Keratinocyte (primary cell): ENCODE data around the gene CD40. TPM values are rescaled to one million over a fixed set of nuclear protein-coding genes. Genes with fewer than 3 reads are reported as not detected.

Experiments
- DNase-seq: peaks from one replicate; pipeline ENCODE4 v3.0.0-alpha.2; 2011; ENCODE audit warnings: low read depth, missing footprints, low spot score
- FAIRE-seq: peaks from 2 replicates; lab custom pipeline; 2011; peaks lifted over from hg19 to GRCh38; lab: Jason Lieb, UNC
- H2AFZ ChIP-seq: 2 replicates; pipeline ENCODE4 v1.6.0; 2012; ENCODE audit warnings: low read length, control low read depth, inconsistent platforms; ENCODE audit not compliant: control insufficient read depth
- H3K27ac ChIP-seq: 2 replicates; pipeline ENCODE4 v1.5.1; 2011; ENCODE audit warnings: low read length; ENCODE audit not compliant: control insufficient read depth, insufficient read depth
- H3K27me3 ChIP-seq: 3 replicates; pipeline ENCODE4 v1.6.0; 2011; ENCODE audit warnings: low read length; ENCODE audit not compliant: control insufficient read depth, insufficient read depth; ENCODE audit errors: extremely low read depth
- H3K36me3 ChIP-seq, 2 experiments: 2 replicates in 1 of 2; 3 replicates in 1 of 2; pipeline ENCODE4 v1.5.1; 2011; ENCODE audit warnings: low read length in 2 of 2, mild to moderate bottlenecking in 1 of 2; ENCODE audit not compliant: control insufficient read depth in 2 of 2, insufficient read depth in 2 of 2; ENCODE audit errors: extremely low read depth in 1 of 2
- H3K4me1 ChIP-seq: 3 replicates; pipeline ENCODE4 v1.5.1; 2011; ENCODE audit warnings: low read length; ENCODE audit not compliant: control insufficient read depth, insufficient read depth; ENCODE audit errors: extremely low read depth
- H3K4me2 ChIP-seq: 3 replicates; pipeline ENCODE4 v1.6.0; 2011; ENCODE audit warnings: low read depth, low read length; ENCODE audit not compliant: control insufficient read depth, insufficient read depth; ENCODE audit errors: extremely low read depth
- H3K4me3 ChIP-seq, 3 experiments: fragments of 200-600 bp in 1 of 3; sonication (generic) in 1 of 3; 2 replicates in 2 of 3; 3 replicates in 1 of 3; pipeline ENCODE4 v1.5.1; 2011 to 2016; ENCODE audit warnings: low read length in 3 of 3, mild to moderate bottlenecking in 3 of 3, control low read depth in 2 of 3, inconsistent platforms in 1 of 3, low read depth in 1 of 3, mixed read lengths in 1 of 3, mixed run types in 1 of 3, moderate library complexity in 1 of 3; ENCODE audit not compliant: control insufficient read depth in 2 of 3, insufficient read depth in 2 of 3; ENCODE audit errors: extremely low read depth in 1 of 3
- H3K79me2 ChIP-seq: 2 replicates; pipeline ENCODE4 v1.6.0; 2012; ENCODE audit warnings: low read length; ENCODE audit not compliant: control insufficient read depth, insufficient read depth
- H3K9ac ChIP-seq: 3 replicates; pipeline ENCODE4 v1.6.0; 2011; ENCODE audit warnings: low read length; ENCODE audit not compliant: control insufficient read depth, insufficient read depth; ENCODE audit errors: extremely low read depth
- H3K9me1 ChIP-seq: 3 replicates; pipeline ENCODE4 v1.6.0; 2011; ENCODE audit warnings: low read length; ENCODE audit not compliant: control insufficient read depth, insufficient read depth; ENCODE audit errors: extremely low read depth
- H3K9me3 ChIP-seq: 2 replicates; pipeline ENCODE4 v1.5.1; 2012; ENCODE audit warnings: low read depth, low read length; ENCODE audit not compliant: control insufficient read depth
- H4K20me1 ChIP-seq: 3 replicates; pipeline ENCODE4 v1.6.0; 2011; ENCODE audit warnings: low read length; ENCODE audit not compliant: control insufficient read depth, insufficient read depth; ENCODE audit errors: extremely low read depth
- CTCF ChIP-seq, 3 experiments: IDR thresholded peaks in 1 of 3; conservative IDR thresholded peaks in 1 of 3; optimal IDR thresholded peaks in 1 of 3; 2 replicates in 2 of 3; 3 replicates in 1 of 3; pipeline versions ENCODE3 to v1.5.1; 2011; ENCODE audit warnings: low read length in 3 of 3, mild to moderate bottlenecking in 3 of 3, moderate library complexity in 2 of 3, control low read depth in 1 of 3, inconsistent platforms in 1 of 3; ENCODE audit not compliant: insufficient read depth in 2 of 3; ENCODE audit errors: extremely low read depth in 1 of 3
- EZH2 ChIP-seq: IDR thresholded peaks from one replicate; pipeline ENCODE4 v1.6.1; 2012; ENCODE audit warnings: inconsistent platforms, mild to moderate bottlenecking, low read length, moderate library complexity
- dilution Hi-C: fragments of 300-500 bp; cut with MboI; formaldehyde crosslinking; loops from one replicate; pipeline ENCODE4 v1.7.0; 2020; ENCODE audit warnings: low sequenced_read_pairs; ENCODE audit not compliant: extremely low pct_ligation_motif_present
- polyA plus RNA-seq, 5 experiments: library from polyadenylated mRNA; depleted of rRNA in 3 of 5; stranded (reverse) in 3 of 5; stranded (forward) in 1 of 5; unstranded in 1 of 5; fragments of >200 nt; gene quantifications; 1 replicate in 1 of 5; 2 replicates in 3 of 5; 3 replicates in 1 of 5; pipeline versions ENCODE4 v1.2.1 to v1.2.3, GENCODE V29; 2011 to 2012; ENCODE audit warnings: missing spikeins in 2 of 5, low read depth in 1 of 5, low replicate concordance in 1 of 5

CD40 gene
- polyA plus RNA-seq, 1 donor (not counting 4 experiments of a cell fraction or from before 2014, with no cell fraction given), result 13.4 TPM

- Histone ChIP-seq H3K4me1 (peaks cover 22% of the 10 kb centered on the region), H3K9me1 (no peaks in the 10 kb centered on the region), H3K36me3 (no peaks in the 10 kb centered on the region), H3K27ac (no peak overlapping the region), H4K20me1 (peaks cover 9% of the 10 kb centered on the region), H3K4me3 (no peak overlapping the region), H3K27me3 (no peaks in the 10 kb centered on the region), H3K9ac (no peak overlapping the region), H3K9me3 (no peaks in the 10 kb centered on the region), H2AFZ (no peak overlapping the region), H3K79me2 (peaks cover 71% of the 10 kb centered on the region), H3K4me2 (no peak overlapping the region)
- dilution Hi-C loops, result no loop called here
- DNase-seq (no peak), FAIRE-seq (no peak)
- TF ChIP-seq EZH2, result no peak
- peak in 2 of 3 experiments; percentile 12 to 32 for TF ChIP-seq CTCF (optimal IDR thresholded peaks at IDR 0.05 in 1 of 3, IDR thresholded peaks at IDR 0.05 in 1 of 3, conservative IDR thresholded peaks at IDR 0.05 in 1 of 3; ENCODE audit: extremely low read depth in 1 of 3, insufficient read depth in 2 of 3, low read length in 3 of 3)
Observed at GRCh38 chr20:46087161-46087560, 31.0 kb upstream of the CD40 start.

GRCh38 chr20:46088409-46089166, 29.5 kb upstream of the CD40 start:
- Histone ChIP-seq H3K9me3 (no peaks in the 10 kb centered on the region), H2AFZ (no peak overlapping the region), H3K4me1 (peaks cover 22% of the 10 kb centered on the region), H4K20me1 (peaks cover 6% of the 10 kb centered on the region), H3K27me3 (no peaks in the 10 kb centered on the region), H3K9me1 (no peaks in the 10 kb centered on the region), H3K4me2 (peak overlapping the region; percentile 93), H3K27ac (peak overlapping the region; percentile 84), H3K36me3 (no peaks in the 10 kb centered on the region), H3K9ac (peak overlapping the region; percentile 94), H3K4me3 (peak overlapping the region; percentile 76 to 91 (median 82)), H3K79me2 (peaks cover 58% of the 10 kb centered on the region)
- no peak for TF ChIP-seq EZH2
- no peak for TF ChIP-seq CTCF (optimal IDR thresholded peaks at IDR 0.05 in 1 of 3, IDR thresholded peaks at IDR 0.05 in 1 of 3, conservative IDR thresholded peaks at IDR 0.05 in 1 of 3; ENCODE audit: extremely low read depth in 1 of 3, insufficient read depth in 2 of 3, low read length in 3 of 3)
- DNase-seq (no peak), FAIRE-seq (no peak)
- dilution Hi-C loops, result no loop called here
